ENCODE measurements around the gene TLCD3B. TPM values are rescaled to one million over a fixed set of nuclear protein-coding genes. Genes with fewer than 3 reads are reported as not detected.
A peak's percentile ranks its signal among the peaks of the same experiment; 100 is the strongest.

The TLCD3B gene
- total and polyA plus RNA-seq, 4 donors, result 0.03 to 0.43 TPM; not detected in 2

- WGBS, 2 donors, result 1% methylated on average over 37 to 44 of the region's 44 CpGs
- H3K4me1 ChIP-seq (ENCODE audit: control insufficient read depth in 5 of 5, insufficient read depth in 5 of 5, low read length in 5 of 5), result peaks cover 7 to 24% (median 12%) of the 10 kb centered on the region in 5 donors
- H3K27me3 ChIP-seq (ENCODE audit: control insufficient read depth in 3 of 3, insufficient read depth in 3 of 3, low read length in 2 of 3), result no peaks in the 10 kb centered on the region
- H3K4me3 ChIP-seq, result peak overlapping the region; percentile 96
- no peak for TF ChIP-seq CTCF (IDR thresholded peaks at IDR 0.05; ENCODE audit: control extremely low read depth, extremely low read depth)
- peaks cover 14 to 36% (median 31%) of the 10 kb centered on the region in 4 donors for H3K36me3 ChIP-seq (ENCODE audit: control insufficient read depth in 4 of 4, insufficient read depth in 4 of 4, low read length in 4 of 4)
- H3K9me3 ChIP-seq (ENCODE audit: control insufficient read depth in 4 of 4, insufficient read depth in 3 of 4, low read length in 3 of 4), result no peaks in the 10 kb centered on the region
- ATAC-seq (ENCODE audit: insufficient read depth, low FRiP score) (peak; percentile 12), DNase-seq (peak; percentile 32 to 72 (median 34))
- peak overlapping the region; percentile 69 to 89 for H3K9ac ChIP-seq (ENCODE audit: insufficient read depth in 1 of 2, low read length in 2 of 2)
- peak overlapping the region; percentile 95 to 99 for H3K27ac ChIP-seq (ENCODE audit: low read depth in 1 of 2, low read length in 1 of 2)
These were observed 35.1 kb upstream of the TLCD3B start for GRCh38 chr16:30065943-30066760.

- peak; percentile 93 for ATAC-seq (ENCODE audit: insufficient read depth, low FRiP score)
- Histone ChIP-seq H3K4me1 (ENCODE audit: control insufficient read depth in 5 of 5, insufficient read depth in 5 of 5, low read length in 5 of 5) (peaks cover 7 to 31% (median 20%) of the 10 kb centered on the region in 5 donors), H3K4me3 (peak within 1 kb of the TSS; percentile 96), H3K9me3 (ENCODE audit: control insufficient read depth in 4 of 4, insufficient read depth in 3 of 4, low read length in 3 of 4) (no peaks in the 10 kb centered on the region), H3K9ac (ENCODE audit: insufficient read depth in 1 of 2, low read length in 2 of 2) (peak within 1 kb of the TSS; percentile 83 to 89), H3K36me3 (ENCODE audit: control insufficient read depth in 4 of 4, insufficient read depth in 4 of 4, low read length in 4 of 4) (peaks cover 11 to 32% (median 29%) of the 10 kb centered on the region in 4 donors), H3K27ac (ENCODE audit: low read depth in 1 of 2, low read length in 1 of 2) (peak within 1 kb of the TSS; percentile 97 to 99), H3K27me3 (ENCODE audit: control insufficient read depth in 3 of 3, insufficient read depth in 3 of 3, low read length in 2 of 3) (no peaks in the 10 kb centered on the region)
- WGBS, 2 donors, result 0% methylated on average over 72 to 99 of the region's 99 CpGs
- DNase-seq, result peak; percentile 98 to 99 (median 99)
- TF ChIP-seq CTCF (IDR thresholded peaks at IDR 0.05; ENCODE audit: control extremely low read depth, extremely low read depth), result no peak
These were observed 34.3 kb upstream of the TLCD3B start, which contains the start of gene ALDOA for GRCh38 chr16:30065102-30065942. ALDOA (plus strand) TSS chr16:30065760; CDS start chr16:30066898, 1,138 bp downstream.

GRCh38 chr16:30064729-30065101 lies 33.6 kb upstream of the TLCD3B start:
- Histone ChIP-seq H3K4me3 (peak overlapping the region; percentile 68), H3K27me3 (ENCODE audit: control insufficient read depth in 3 of 3, insufficient read depth in 3 of 3, low read length in 2 of 3) (no peaks in the 10 kb centered on the region), H3K36me3 (ENCODE audit: control insufficient read depth in 4 of 4, insufficient read depth in 4 of 4, low read length in 4 of 4) (peaks cover 5 to 26% (median 24%) of the 10 kb centered on the region in 4 donors), H3K9ac (ENCODE audit: insufficient read depth in 1 of 2, low read length in 2 of 2) (peak overlapping the region; percentile 64 to 83), H3K9me3 (ENCODE audit: control insufficient read depth in 4 of 4, insufficient read depth in 3 of 4, low read length in 3 of 4) (no peaks in the 10 kb centered on the region), H3K4me1 (ENCODE audit: control insufficient read depth in 5 of 5, insufficient read depth in 5 of 5, low read length in 5 of 5) (peaks cover 7 to 35% (median 20%) of the 10 kb centered on the region in 5 donors), H3K27ac (ENCODE audit: low read depth in 1 of 2, low read length in 1 of 2) (peak overlapping the region; percentile 97 to 99)
- ATAC-seq (ENCODE audit: insufficient read depth, low FRiP score) (no peak), DNase-seq (no peak)
- no peak for TF ChIP-seq CTCF (IDR thresholded peaks at IDR 0.05; ENCODE audit: control extremely low read depth, extremely low read depth)
- WGBS, 2 donors, result 0 to 1% methylated on average over 13 to 25 of the region's 25 CpGs

Data from lung (tissue), 12 donors.